Measurements from ENCODE around the gene PEX7.
A peak's percentile ranks its signal among the peaks of the same experiment; 100 is the strongest.
"Not testable (repeated sequence)": the region's sequence is repeated elsewhere in the genome, so short reads cannot be mapped to it uniquely, and the experiment has no call there.

Gene PEX7

GRCh38 chr6:136790411-136791295, 31.7 kb upstream of the PEX7 start:
- DNase-seq (ENCODE audit: low read depth in 1 of 2, low spot score in 1 of 2): no peak

- peak; percentile 23 to 27 for DNase-seq (ENCODE audit: low read depth in 1 of 2, low spot score in 1 of 2)
Observed at GRCh38 chr6:136791296-136792094, 30.9 kb upstream of the PEX7 start.

GRCh38 chr6:136792095-136792409, 30.3 kb upstream of the PEX7 start:
- no peak for DNase-seq (ENCODE audit: low read depth in 1 of 2, low spot score in 1 of 2)

GRCh38 chr6:136792410-136793262, 29.8 kb upstream of the PEX7 start, which contains the start of gene MAP3K5:
Gene MAP3K5 (minus strand): TSS chr6:136792477. CDS start chr6:136792157, 320 bp downstream.
- peak; percentile 93 to 96 for DNase-seq (ENCODE audit: low read depth in 1 of 2, low spot score in 1 of 2)

GRCh38 chr6:136793363-136793762, 29.0 kb upstream of the PEX7 start:
- no peak for DNase-seq (ENCODE audit: low read depth in 1 of 2, low spot score in 1 of 2)

- DNase-seq (ENCODE audit: low read depth in 1 of 2, low spot score in 1 of 2): no peak
Observed at GRCh38 chr6:136795386-136795785, 27.0 kb upstream of the PEX7 start.

GRCh38 chr6:136795996-136796395, 26.4 kb upstream of the PEX7 start:
- DNase-seq (ENCODE audit: low read depth in 1 of 2, low spot score in 1 of 2): no peak

- DNase-seq (ENCODE audit: low read depth in 1 of 2, low spot score in 1 of 2): no peak
Observed at GRCh38 chr6:136798044-136798443, 24.3 kb upstream of the PEX7 start.

GRCh38 chr6:136801581-136801980, 20.8 kb upstream of the PEX7 start:
- DNase-seq (ENCODE audit: low read depth in 1 of 2, low spot score in 1 of 2): no peak

- DNase-seq (ENCODE audit: low read depth in 1 of 2, low spot score in 1 of 2): no peak
Observed at GRCh38 chr6:136803608-136804007, 18.8 kb upstream of the PEX7 start.

- DNase-seq (ENCODE audit: low read depth in 1 of 2, low spot score in 1 of 2): no peak
Observed at GRCh38 chr6:136809091-136809860, 13.1 kb upstream of the PEX7 start.

- no peak for DNase-seq (ENCODE audit: low read depth in 1 of 2, low spot score in 1 of 2)
Observed at GRCh38 chr6:136811272-136811671, 11.1 kb upstream of the PEX7 start.

- DNase-seq (ENCODE audit: low read depth in 1 of 2, low spot score in 1 of 2): no peak
Observed at GRCh38 chr6:136812174-136812573, 10.2 kb upstream of the PEX7 start.

- not testable (repeated sequence) for DNase-seq (ENCODE audit: low read depth in 1 of 2, low spot score in 1 of 2)
Observed at GRCh38 chr6:136815608-136816007, 6.8 kb upstream of the PEX7 start.

GRCh38 chr6:136816656-136817055, 5.7 kb upstream of the PEX7 start:
- DNase-seq (ENCODE audit: low read depth in 1 of 2, low spot score in 1 of 2): no peak

- DNase-seq (ENCODE audit: low read depth in 1 of 2, low spot score in 1 of 2): no peak
Observed at GRCh38 chr6:136820561-136820960, 1.8 kb upstream of the PEX7 start.

- no peak for DNase-seq (ENCODE audit: low read depth in 1 of 2, low spot score in 1 of 2)
Observed at GRCh38 chr6:136822046-136822375, 381 bp upstream of the PEX7 start.

GRCh38 chr6:136823128-136823660, 802 bp downstream of the PEX7 start:
- no peak for DNase-seq (ENCODE audit: low read depth in 1 of 2, low spot score in 1 of 2)

- no peak for DNase-seq (ENCODE audit: low read depth in 1 of 2, low spot score in 1 of 2)
Observed at GRCh38 chr6:136826216-136826615, 3.8 kb downstream of the PEX7 start.

- DNase-seq (ENCODE audit: low read depth in 1 of 2, low spot score in 1 of 2): no peak
Observed at GRCh38 chr6:136831873-136832562, 9.6 kb downstream of the PEX7 start.

Data from stimulated activated CD4-positive, alpha-beta T cell treated with anti-CD3 and anti-CD28 coated beads, Interleukin-15, amount 100 ng/mL, for 1 hour (primary cell).